ENCODE data around the gene GSTM4.

GRCh38 chr1:109611308-109611990, 44.5 kb upstream of the GSTM4 start:
- no peak for TF ChIP-seq CTCF (conservative IDR thresholded peaks at IDR 0.05; ENCODE audit: low read depth, low read length)
- no peak for TF ChIP-seq CHD1 (IDR thresholded peaks at IDR 0.05; ENCODE audit: low read depth, low read length)
- TF ChIP-seq RAD21 (IDR thresholded peaks at IDR 0.05; ENCODE audit: low read length), result no peak
- no peak for TF ChIP-seq SMC3 (IDR thresholded peaks at IDR 0.05; ENCODE audit: low read depth, low read length)
- no peak for TF ChIP-seq MAZ (IDR thresholded peaks at IDR 0.05; ENCODE audit: borderline replicate concordance, low read depth, low read length)
- no peak for TF ChIP-seq RFX5 (IDR thresholded peaks at IDR 0.05; ENCODE audit: low read depth, low read length)
- no peak for TF ChIP-seq POLR2A (IDR thresholded peaks at IDR 0.05; ENCODE audit: low read depth, low read length)
- no peak for TF ChIP-seq USF2 (IDR thresholded peaks at IDR 0.05; ENCODE audit: low read depth, low read length)
- TF ChIP-seq CEBPB (IDR thresholded peaks at IDR 0.05; ENCODE audit: low read depth, low read length), result no peak
- TF ChIP-seq MXI1 (IDR thresholded peaks at IDR 0.05; ENCODE audit: borderline replicate concordance, low read depth, low read length), result no peak
